T-helper 1 cell treated with Interleukin-12 subunit alpha and Interleukin-12 subunit beta and Interleukin-4 antibody, amounts not matched to agents 30 ng/mL and 1 ng/mL, for 36 hours (primary cell): ENCODE results near the gene ZNF101. TPM values are rescaled to one million over a fixed set of nuclear protein-coding genes. Genes with fewer than 3 reads are reported as not detected.
"Not testable (repeated sequence)": the region's sequence is repeated elsewhere in the genome, so short reads cannot be mapped to it uniquely, and the experiment has no call there.

Experiments used
- intact Hi-C: fragments of 100-400 bp; cut with micrococcal nuclease; formaldehyde crosslinking; loops from one replicate; pipeline ENCODE4 v1.15.1; 2024
- total RNA-seq: library from RNA; stranded (reverse); gene quantifications from 2 replicates; pipeline ENCODE4 v1.2.3, GENCODE V29; 2022

Gene ZNF101
- total RNA-seq, 1 donor from 2014 or later = 94.2 TPM

DNA sequence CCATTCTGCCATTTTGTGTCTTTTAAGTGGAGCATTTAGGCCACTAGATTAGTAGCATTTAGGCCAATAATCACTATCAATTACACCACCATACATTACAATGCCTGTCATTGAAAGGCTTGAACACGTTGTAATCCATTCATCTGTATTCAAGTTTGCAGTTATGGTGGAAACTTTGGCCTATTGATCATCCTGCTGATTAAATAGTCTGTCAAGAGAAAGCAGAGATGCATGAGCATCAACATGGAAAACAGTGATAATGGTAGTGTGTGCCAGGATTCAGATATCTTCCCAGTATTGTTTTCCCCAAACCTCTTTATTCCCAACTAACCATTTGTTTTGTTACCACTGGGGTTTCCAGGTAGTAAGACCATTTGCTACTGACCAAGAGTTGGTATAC is 31.9 kb downstream of the ZNF101 start:
- intact Hi-C loops = not testable (repeated sequence)

- intact Hi-C loops = no loop called here
Measured at GRCh38 chr19:19704836-19705235, 36.2 kb downstream of the ZNF101 start.

- intact Hi-C loops = no loop called here
Measured at GRCh38 chr19:19710506-19710905, 41.9 kb downstream of the ZNF101 start.

GRCh38 chr19:19711306-19711933 is 42.8 kb downstream of the ZNF101 start:
- intact Hi-C loops = no loop called here

- intact Hi-C loops = no loop called here
Measured at GRCh38 chr19:19711934-19712828, 43.5 kb downstream of the ZNF101 start.

GRCh38 chr19:19719798-19720197 is 51.2 kb downstream of the ZNF101 start:
- intact Hi-C loops = no loop called here

GRCh38 chr19:19721896-19722295 is 53.3 kb downstream of the ZNF101 start:
- intact Hi-C loops = no loop called here

GRCh38 chr19:19732579-19733501 is 64.2 kb downstream of the ZNF101 start, which contains the start of gene ZNF14:
TSS of gene ZNF14 (minus strand) at chr19:19733112. CDS start at chr19:19732958, 154 bp downstream.
- intact Hi-C loops = loop anchor here (1.0 to 2.0 kb wide), 7 partner anchors 43 to 505 kb away; partner anchors contain the start of genes GMIP, ZNF101, ZNF253 and ZNF506

Other genes with a start within 250 kb of the ZNF101 start
- gene TSSK6, start 153.3 kb upstream of the ZNF101 start, total RNA-seq = 3.1 and 3.6 TPM in 2 replicates
- gene NDUFA13, start 152.6 kb upstream of the ZNF101 start, total RNA-seq = 359 and 389 TPM in 2 replicates
- gene YJEFN3, start 139.9 kb upstream of the ZNF101 start, total RNA-seq = 11.7 and 11.8 TPM in 2 replicates
- gene CILP2, start 130.6 kb upstream of the ZNF101 start, total RNA-seq = 0.17 and 0.20 TPM in 2 replicates
- 68.2 and 72.1 TPM in 2 replicates for gene PBX4, start 50.2 kb upstream of the ZNF101 start, total RNA-seq
- 62.6 and 66.9 TPM in 2 replicates for gene LPAR2, start 40.6 kb upstream of the ZNF101 start, total RNA-seq
- gene GMIP, start 25.2 kb upstream of the ZNF101 start, total RNA-seq = 115 and 118 TPM in 2 replicates
- 105 and 110 TPM in 2 replicates for gene ATP13A1, start 5.2 kb upstream of the ZNF101 start, total RNA-seq
- 6.8 and 8.5 TPM in 2 replicates for gene ZNF14, start 64.3 kb downstream of the ZNF101 start, total RNA-seq
- gene ZNF506, start 152.9 kb downstream of the ZNF101 start, total RNA-seq = 17.2 and 22.5 TPM in 2 replicates
- 16.5 and 17.6 TPM in 2 replicates for gene ZNF253, start 197.0 kb downstream of the ZNF101 start, total RNA-seq
- 7.3 and 7.4 TPM in 2 replicates for gene ZNF93, start 232.1 kb downstream of the ZNF101 start, total RNA-seq